ENCODE data around the gene CHSY1.

Gene CHSY1

GRCh38 chr15:101209285-101209845 is 42.5 kb downstream of the CHSY1 start:
- DNase-seq, result no peak

GRCh38 chr15:101207867-101208288 is 44.0 kb downstream of the CHSY1 start:
- no peak for DNase-seq

- DNase-seq, result no peak
These were observed 45.7 kb downstream of the CHSY1 start for GRCh38 chr15:101206176-101206591.

- no peak for DNase-seq
These were observed 46.9 kb downstream of the CHSY1 start for GRCh38 chr15:101204739-101205535.

- DNase-seq, result no peak
These were observed 48.1 kb downstream of the CHSY1 start for GRCh38 chr15:101203607-101204189.

GRCh38 chr15:101203029-101203573 is 48.7 kb downstream of the CHSY1 start:
- DNase-seq, result no peak

- no peak for DNase-seq
These were observed 50.3 kb downstream of the CHSY1 start for GRCh38 chr15:101201411-101202174.

GRCh38 chr15:101200181-101200580 is 51.7 kb downstream of the CHSY1 start:
- no peak for DNase-seq

- DNase-seq, result no peak
These were observed 53.0 kb downstream of the CHSY1 start for GRCh38 chr15:101198800-101199199.

GRCh38 chr15:101198031-101198575 is 53.7 kb downstream of the CHSY1 start:
- DNase-seq, result no peak

GRCh38 chr15:101194546-101195125 is 57.2 kb downstream of the CHSY1 start:
- no peak for DNase-seq

- no peak for DNase-seq
These were observed 57.9 kb downstream of the CHSY1 start for GRCh38 chr15:101193806-101194545.

- DNase-seq, result no peak
These were observed 58.7 kb downstream of the CHSY1 start for GRCh38 chr15:101193120-101193644.

GRCh38 chr15:101192081-101192480 is 59.8 kb downstream of the CHSY1 start:
- no peak for DNase-seq

GRCh38 chr15:101191242-101191641 is 60.6 kb downstream of the CHSY1 start:
- no peak for DNase-seq

- no peak for DNase-seq
These were observed 61.7 kb downstream of the CHSY1 start for GRCh38 chr15:101190092-101190595.

GRCh38 chr15:101189409-101190091 is 62.3 kb downstream of the CHSY1 start:
- DNase-seq, result no peak

- no peak for DNase-seq
These were observed 63.0 kb downstream of the CHSY1 start for GRCh38 chr15:101188637-101189408.

GRCh38 chr15:101187820-101188636 is 63.8 kb downstream of the CHSY1 start:
- DNase-seq, result no peak

Measured in NCI-H510A (cell line).